GM10248 (cell line): ENCODE results near the gene WDR70.
"Not testable (repeated sequence)": the region's sequence is repeated elsewhere in the genome, so short reads cannot be mapped to it uniquely, and the experiment has no call there.

Source experiments
- CTCF ChIA-PET: fragments of 300-600 bp; sonication (Branson Sonifier 250); formaldehyde crosslinking; extraction: SDS; loops from one replicate; lab custom pipeline; 2021; ENCODE audit warnings: antibody characterized with exemption; lab: Yijun Ruan, JAX
- POLR2A ChIA-PET: fragments of 350-650 bp; sonication (Branson Sonifier 250); formaldehyde crosslinking; extraction: SDS; loops from one replicate; lab custom pipeline; 2020; ENCODE audit warnings: antibody characterized with exemption; lab: Yijun Ruan, JAX
- DNase-seq: peaks from one replicate; pipeline ENCODE4 v3.0.0; 2012; ENCODE audit errors: extremely low spot score
- CTCF ChIP-seq: IDR thresholded peaks from 2 replicates; pipeline ENCODE4 v1.5.1; 2012; ENCODE audit warnings: mild to moderate bottlenecking, low read depth; ENCODE audit errors: extremely low read depth, missing control alignments, control extremely low read depth

WDR70 gene

GRCh38 chr5:37391591-37391990 is 12.5 kb downstream of the WDR70 start:
- no peak for TF ChIP-seq CTCF
- CTCF ChIA-PET = interaction anchor here (1.0 kb wide), 1 partner anchor 22 kb away, joined by 4 read pairs; no protein-coding TSS in a partner anchor
- no peak for DNase-seq
- POLR2A ChIA-PET = no interaction called here

- TF ChIP-seq CTCF = no peak
- no peak for DNase-seq
- CTCF ChIA-PET = no interaction called here
- POLR2A ChIA-PET = no interaction called here
Measured at GRCh38 chr5:37396352-37396751, 17.2 kb downstream of the WDR70 start.

GRCh38 chr5:37400501-37400900 is 21.4 kb downstream of the WDR70 start:
- DNase-seq = no peak
- CTCF ChIA-PET = interaction anchor here (5.0 kb wide), 1 partner anchor 12 kb away, joined by 32 read pairs; no protein-coding TSS in a partner anchor
- TF ChIP-seq CTCF = no peak
- POLR2A ChIA-PET = interaction anchor here (0.6 kb wide), 1 partner anchor 517 kb away, joined by 3 read pairs; no protein-coding TSS in a partner anchor

GRCh38 chr5:37412515-37412914 is 33.4 kb downstream of the WDR70 start:
- ChIA-PET CTCF (interaction anchor here (0.8 to 2.2 kb wide), 14 partner anchors 10 to 782 kb away, joined by 3 to 32 read pairs (median 4); partner anchors contain the start of gene WDR70), POLR2A (no interaction called here)
- no peak for DNase-seq
- TF ChIP-seq CTCF = no peak

GRCh38 chr5:37415456-37415855 is 36.3 kb downstream of the WDR70 start:
- CTCF ChIA-PET, DNase-seq, POLR2A ChIA-PET: not testable (repeated sequence)

- ChIA-PET POLR2A (no interaction called here), CTCF (no interaction called here)
- no peak for TF ChIP-seq CTCF
- no peak for DNase-seq
Measured at GRCh38 chr5:37417347-37417746, 38.2 kb downstream of the WDR70 start.

- no peak for TF ChIP-seq CTCF
- no peak for DNase-seq
- POLR2A ChIA-PET = no interaction called here
- CTCF ChIA-PET = interaction anchor here (0.8 to 2.5 kb wide), 2 partner anchors 11 to 13 kb away, joined by 5 to 8 read pairs; no protein-coding TSS in a partner anchor
Measured at GRCh38 chr5:37424441-37424840, 45.3 kb downstream of the WDR70 start.
